Gastroesophageal sphincter (tissue), 4 donors: ENCODE data around the gene SHISA6. TPM values are rescaled to one million over a fixed set of nuclear protein-coding genes. Genes with fewer than 3 reads are reported as not detected.

ENCODE experiments used
- ATAC-seq: fragments of 150-250 bp; one replicate; pipeline ENCODE4 v1.9.1; 2016; ENCODE audit warnings: mild to moderate bottlenecking, moderate library complexity
- H3K27ac ChIP-seq, 4 donors: fragments of 200-600 bp; sonication (generic) in 3 of 4; 1 replicate in 3 of 4; 2 replicates in 1 of 4; pipeline ENCODE4 v1.5.1; 2016 to 2019
- H3K27me3 ChIP-seq: fragments of 200-600 bp; sonication (generic); one replicate; pipeline ENCODE4 v1.5.1; 2019
- H3K36me3 ChIP-seq, 2 donors: fragments of 200-600 bp; sonication (generic); one replicate each; pipeline ENCODE4 v1.5.1; 2019; ENCODE audit warnings: control low read depth in 1 of 2
- H3K4me1 ChIP-seq, 3 donors: fragments of 200-600 bp; sonication (generic); 1 replicate in 2 of 3; 2 replicates in 1 of 3; pipeline ENCODE4 v1.5.1; 2016 to 2019; ENCODE audit warnings: control low read depth in 2 of 3
- H3K4me3 ChIP-seq, 2 donors: fragments of 200-600 bp; sonication (generic); one replicate each; pipeline ENCODE4 v1.5.1; 2019; ENCODE audit warnings: mild to moderate bottlenecking in 1 of 2, moderate library complexity in 1 of 2
- H3K9me3 ChIP-seq, 3 donors: fragments of 200-600 bp; sonication (generic); one replicate each; pipeline ENCODE4 v1.5.1; 2017 to 2019; ENCODE audit warnings: control low read depth in 2 of 3
- EP300 ChIP-seq: sonication (generic); formaldehyde crosslinking; IDR thresholded peaks from one replicate; pipeline ENCODE4 v1.6.1; 2017; ENCODE audit warnings: antibody characterized with exemption, mild to moderate bottlenecking
- POLR2A ChIP-seq, 2 donors: fragments of 450-650 bp; IDR thresholded peaks; one replicate each; pipeline ENCODE4 v1.6.1; 2017; ENCODE audit warnings: antibody characterized with exemption in 2 of 2, mild to moderate bottlenecking in 2 of 2, moderate library complexity in 1 of 2
- POLR2AphosphoS5 ChIP-seq: sonication (generic); formaldehyde crosslinking; IDR thresholded peaks from one replicate; pipeline ENCODE4 v1.6.1; 2017; ENCODE audit warnings: antibody characterized with exemption
- WGBS, 2 donors: methylation state at CpG; one replicate each; pipeline ENCODE4 v1.1.5; 2018; ENCODE audit warnings: low coverage in 1 of 2; 5-methylcytosine and 5-hydroxymethylcytosine counted together
- total RNA-seq, 4 donors: library from RNA; depleted of rRNA; stranded (reverse); fragments of >200 nt; gene quantifications; one replicate each; pipeline ENCODE4 v1.1.0, GENCODE V29; 2016
- TF ChIP-seq, protein P1 (sequence below), 4 experiments: fragments of 200-600 bp in 2 of 4; fragments of 450-650 bp in 2 of 4; sonication (generic) in 1 of 4; IDR thresholded peaks; one replicate each; pipeline ENCODE4 v1.5.1; 2017 to 2019; ENCODE audit warnings: antibody characterized with exemption in 4 of 4, mild to moderate bottlenecking in 2 of 4, moderate library complexity in 2 of 4

Gene SHISA6
- total RNA-seq, 4 donors from 2014 or later = 0.31 to 1.5 (median 0.90) TPM

DNA sequence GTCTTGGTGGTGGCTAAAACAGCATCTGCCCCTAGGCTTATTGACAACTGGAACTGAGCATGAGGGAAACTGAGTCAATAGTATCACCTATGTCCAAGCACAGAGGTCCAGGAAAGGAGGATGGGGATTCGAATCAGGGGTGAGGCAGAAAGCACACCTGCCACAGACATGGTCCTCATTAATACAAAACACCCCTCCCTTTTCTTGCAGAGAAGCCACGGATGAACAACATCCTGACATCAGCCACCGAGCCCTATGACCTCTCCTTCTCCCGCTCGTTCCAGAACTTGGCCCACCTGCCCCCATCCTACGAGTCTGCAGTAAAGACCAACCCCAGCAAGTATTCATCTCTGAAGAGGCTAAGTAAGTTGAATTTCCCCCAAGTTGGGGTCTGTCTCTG, 314.5 kb downstream of the SHISA6 start:
- no peak overlapping the region for H3K27ac ChIP-seq
- ATAC-seq = no peak
- no peak overlapping the region for H3K4me3 ChIP-seq
- H3K4me1 ChIP-seq = no peaks in the 10 kb centered on the region
- TF ChIP-seq POLR2AphosphoS5 (no peak), POLR2A (IDR thresholded peaks at IDR 0.05) (no peak), EP300 (no peak)
- TF ChIP-seq, protein P1, sequence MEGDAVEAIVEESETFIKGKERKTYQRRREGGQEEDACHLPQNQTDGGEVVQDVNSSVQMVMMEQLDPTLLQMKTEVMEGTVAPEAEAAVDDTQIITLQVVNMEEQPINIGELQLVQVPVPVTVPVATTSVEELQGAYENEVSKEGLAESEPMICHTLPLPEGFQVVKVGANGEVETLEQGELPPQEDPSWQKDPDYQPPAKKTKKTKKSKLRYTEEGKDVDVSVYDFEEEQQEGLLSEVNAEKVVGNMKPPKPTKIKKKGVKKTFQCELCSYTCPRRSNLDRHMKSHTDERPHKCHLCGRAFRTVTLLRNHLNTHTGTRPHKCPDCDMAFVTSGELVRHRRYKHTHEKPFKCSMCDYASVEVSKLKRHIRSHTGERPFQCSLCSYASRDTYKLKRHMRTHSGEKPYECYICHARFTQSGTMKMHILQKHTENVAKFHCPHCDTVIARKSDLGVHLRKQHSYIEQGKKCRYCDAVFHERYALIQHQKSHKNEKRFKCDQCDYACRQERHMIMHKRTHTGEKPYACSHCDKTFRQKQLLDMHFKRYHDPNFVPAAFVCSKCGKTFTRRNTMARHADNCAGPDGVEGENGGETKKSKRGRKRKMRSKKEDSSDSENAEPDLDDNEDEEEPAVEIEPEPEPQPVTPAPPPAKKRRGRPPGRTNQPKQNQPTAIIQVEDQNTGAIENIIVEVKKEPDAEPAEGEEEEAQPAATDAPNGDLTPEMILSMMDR (IDR thresholded peaks at IDR 0.05) = no peak
- 47 to 83% methylated on average over 2 to 6 of the region's 6 CpGs for WGBS, 2 donors
- no peaks in the 10 kb centered on the region for H3K36me3 ChIP-seq
- H3K27me3 ChIP-seq = peaks cover 17% of the 10 kb centered on the region
- H3K9me3 ChIP-seq = no peaks in the 10 kb centered on the region

DNA sequence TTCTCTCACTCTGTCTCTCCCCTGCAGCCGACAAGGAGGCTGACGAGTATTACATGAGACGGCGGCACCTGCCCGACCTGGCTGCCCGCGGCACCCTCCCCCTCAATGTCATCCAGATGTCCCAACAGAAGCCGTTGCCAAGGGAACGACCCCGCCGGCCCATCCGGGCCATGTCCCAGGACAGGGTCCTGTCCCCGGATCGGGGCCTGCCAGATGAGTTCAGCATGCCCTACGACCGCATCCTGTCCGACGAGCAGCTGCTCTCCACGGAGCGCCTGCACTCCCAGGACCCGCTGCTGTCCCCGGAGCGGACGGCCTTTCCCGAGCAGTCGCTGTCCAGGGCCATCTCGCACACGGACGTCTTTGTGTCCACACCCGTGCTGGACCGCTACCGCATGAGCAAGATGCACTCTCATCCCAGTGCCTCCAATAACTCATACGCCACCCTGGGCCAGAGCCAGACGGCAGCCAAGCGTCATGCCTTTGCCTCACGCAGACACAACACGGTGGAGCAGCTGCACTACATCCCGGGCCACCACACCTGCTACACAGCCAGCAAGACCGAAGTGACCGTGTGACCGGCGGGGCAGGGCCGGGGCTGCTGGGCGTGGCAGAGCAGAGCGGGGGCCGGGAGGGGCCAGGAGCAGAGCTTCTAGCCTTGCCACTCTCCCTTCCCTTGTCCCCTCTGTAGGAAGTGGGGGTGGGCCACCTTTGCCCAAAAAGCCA, 316.9 kb downstream of the SHISA6 start:
- TF ChIP-seq POLR2AphosphoS5 (no peak), POLR2A (IDR thresholded peaks at IDR 0.05) (no peak), EP300 (no peak)
- TF ChIP-seq, protein P1 (IDR thresholded peaks at IDR 0.05) = no peak
- Histone ChIP-seq H3K27ac (no peak overlapping the region), H3K4me3 (no peak overlapping the region), H3K4me1 (no peaks in the 10 kb centered on the region), H3K36me3 (no peaks in the 10 kb centered on the region), H3K9me3 (no peaks in the 10 kb centered on the region), H3K27me3 (peaks cover 17% of the 10 kb centered on the region)
- no peak for ATAC-seq
- 50% methylated on average over 4 of the region's 46 CpGs; no CpG with 5 or more reads in 1 of the 2 donors for WGBS, 2 donors

DNA sequence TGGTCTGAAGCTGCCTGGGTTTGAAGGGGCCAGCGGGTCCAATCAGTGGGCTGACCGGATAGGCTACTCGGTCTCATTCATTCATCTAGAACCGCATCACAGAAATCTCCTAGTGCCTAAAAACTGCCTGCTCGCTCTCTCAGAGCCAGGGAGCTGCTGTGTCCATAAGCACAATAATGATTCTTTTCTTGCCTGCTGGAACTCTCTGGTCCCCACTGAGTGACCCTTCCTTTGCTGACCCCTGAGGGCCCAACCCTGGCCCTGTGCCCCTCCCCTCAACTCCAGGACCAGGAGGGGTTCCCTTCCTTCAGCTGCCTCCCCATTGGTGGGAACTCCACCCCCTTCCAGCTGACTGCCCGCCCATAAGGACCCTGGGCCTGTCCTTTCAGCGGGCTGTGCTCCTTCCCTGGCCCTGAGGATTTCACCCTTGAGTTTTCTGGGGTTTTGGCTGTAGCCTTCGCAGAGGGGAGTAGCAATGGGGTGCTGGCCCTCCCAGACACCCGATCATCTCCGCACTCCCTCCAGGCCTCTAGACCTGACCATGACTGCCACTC, 317.7 kb downstream of the SHISA6 start:
- Histone ChIP-seq H3K9me3 (no peaks in the 10 kb centered on the region), H3K27ac (no peak overlapping the region), H3K4me3 (no peak overlapping the region), H3K36me3 (no peaks in the 10 kb centered on the region), H3K27me3 (peaks cover 17% of the 10 kb centered on the region), H3K4me1 (no peaks in the 10 kb centered on the region)
- TF ChIP-seq, protein P1 (IDR thresholded peaks at IDR 0.05) = no peak
- no peak for TF ChIP-seq EP300
- no peak for TF ChIP-seq POLR2AphosphoS5
- TF ChIP-seq POLR2A (IDR thresholded peaks at IDR 0.05) = no peak
- 87% methylated on average over 5 of the region's 10 CpGs; no CpG with 5 or more reads in 1 of the 2 donors for WGBS, 2 donors
- no peak for ATAC-seq

DNA sequence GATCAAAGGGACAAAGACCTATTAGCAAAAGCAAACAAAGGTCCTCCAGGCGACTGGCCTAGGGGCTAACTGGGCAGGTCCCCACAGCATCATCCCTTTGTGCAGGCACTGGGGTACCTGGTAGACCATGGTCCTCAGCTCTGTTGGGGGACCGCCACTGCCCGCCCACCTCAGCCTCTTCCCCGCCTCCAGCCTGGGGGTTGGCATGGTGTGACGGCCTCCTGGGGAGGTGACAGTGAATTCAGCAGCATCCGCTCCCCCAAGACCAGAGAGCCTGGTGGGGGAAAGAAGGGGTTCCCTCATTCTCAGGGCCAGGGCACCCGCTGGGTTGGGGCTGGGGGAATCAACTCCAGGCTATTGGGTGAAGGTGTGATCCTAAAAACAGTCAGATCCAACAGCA, 318.6 kb downstream of the SHISA6 start:
- Histone ChIP-seq H3K4me1 (peaks cover 0 to 2% (median 0%) of the 10 kb centered on the region in 3 donors), H3K27me3 (peaks cover 17% of the 10 kb centered on the region), H3K27ac (no peak overlapping the region), H3K36me3 (no peaks in the 10 kb centered on the region), H3K4me3 (no peak overlapping the region), H3K9me3 (no peaks in the 10 kb centered on the region)
- TF ChIP-seq, protein P1 (IDR thresholded peaks at IDR 0.05) = no peak
- TF ChIP-seq EP300 = no peak
- TF ChIP-seq POLR2A (IDR thresholded peaks at IDR 0.05) = no peak
- TF ChIP-seq POLR2AphosphoS5 = no peak
- ATAC-seq = no peak
- WGBS, 2 donors = no CpG with 5 or more reads among the region's 7 CpGs

DNA sequence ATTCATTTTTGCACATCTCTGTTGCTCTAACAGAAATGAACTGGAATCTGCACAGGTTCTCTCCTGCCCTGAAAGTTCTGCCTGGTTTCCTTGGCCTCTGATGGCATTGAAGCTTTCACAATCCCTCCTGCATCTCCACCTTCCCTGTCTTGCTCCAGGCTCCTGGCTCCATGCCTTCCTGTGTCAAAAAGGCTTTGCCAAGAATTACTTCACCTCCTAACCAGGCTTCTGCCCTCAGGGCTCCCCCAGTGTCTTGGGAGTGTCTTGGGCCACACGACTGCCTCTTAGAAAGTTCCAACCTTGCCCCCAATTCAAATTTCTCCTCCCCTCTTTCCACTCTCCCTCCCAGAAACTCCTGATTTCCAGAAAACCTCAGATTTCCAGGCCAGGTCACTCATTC, 320.3 kb downstream of the SHISA6 start:
- TF ChIP-seq, protein P1 (IDR thresholded peaks at IDR 0.05) = no peak
- no peak for TF ChIP-seq POLR2A (IDR thresholded peaks at IDR 0.05)
- no peak for TF ChIP-seq EP300
- 50% methylated on average over 1 of the region's 1 CpG; no CpG with 5 or more reads in 1 of the 2 donors for WGBS, 2 donors
- Histone ChIP-seq H3K27ac (no peak overlapping the region), H3K4me1 (peaks cover 0 to 7% (median 0%) of the 10 kb centered on the region in 3 donors), H3K36me3 (no peaks in the 10 kb centered on the region), H3K4me3 (no peak overlapping the region), H3K27me3 (peaks cover 17% of the 10 kb centered on the region), H3K9me3 (no peaks in the 10 kb centered on the region)
- no peak for ATAC-seq
